ENCODE results near the gene TPSG1.
"Not testable (repeated sequence)": the region's sequence is repeated elsewhere in the genome, so short reads cannot be mapped to it uniquely, and the experiment has no call there.

- TF ChIP-seq EZH2 (IDR thresholded peaks at IDR 0.05; ENCODE audit: low read length); CTCF (optimal IDR thresholded peaks at IDR 0.05 in 1 of 3, IDR thresholded peaks at IDR 0.05 in 1 of 3, conservative IDR thresholded peaks at IDR 0.05 in 1 of 3; ENCODE audit: extremely low read depth in 1 of 3, insufficient read depth in 2 of 3, low read length in 3 of 3): not testable (repeated sequence)
Observed at GRCh38 chr16:1229476-1229875, 4.4 kb upstream of the TPSG1 start.
